Liver (tissue), 9 donors: ENCODE measurements around the gene CDC37L1. TPM values are rescaled to one million over a fixed set of nuclear protein-coding genes. Genes with fewer than 3 reads are reported as not detected.

Source experiments
- DNase-seq: peaks from one replicate; pipeline ENCODE4 v3.0.0-alpha.2; 2017; ENCODE audit warnings: low spot score
- H3K27ac ChIP-seq, 2 donors: one replicate each; pipeline ENCODE4 v1.7.0; 2013; ENCODE audit warnings: inconsistent platforms in 2 of 2, low read length in 2 of 2, control low read depth in 1 of 2, low read depth in 1 of 2, mild to moderate bottlenecking in 1 of 2
- H3K27me3 ChIP-seq, 4 donors: one replicate each; pipeline versions ENCODE4 v1.6.1 to v1.7.0; 2013; ENCODE audit warnings: low read length in 3 of 4, inconsistent platforms in 1 of 4, mild to moderate bottlenecking in 1 of 4, moderate library complexity in 1 of 4; ENCODE audit not compliant: control insufficient read depth in 4 of 4, insufficient read depth in 4 of 4
- H3K36me3 ChIP-seq, 4 donors: one replicate each; pipeline versions ENCODE4 v1.6.1 to v1.7.0; 2013; ENCODE audit warnings: low read length in 3 of 4, mild to moderate bottlenecking in 3 of 4, low read depth in 1 of 4, moderate library complexity in 1 of 4; ENCODE audit not compliant: control insufficient read depth in 4 of 4, insufficient read depth in 3 of 4
- H3K4me1 ChIP-seq, 4 donors: one replicate each; pipeline versions ENCODE4 v1.6.1 to v1.7.0; 2013; ENCODE audit warnings: low read length in 3 of 4, mild to moderate bottlenecking in 3 of 4, moderate library complexity in 1 of 4; ENCODE audit not compliant: control insufficient read depth in 4 of 4, insufficient read depth in 4 of 4
- H3K4me3 ChIP-seq, 3 donors: one replicate each; pipeline versions ENCODE4 v1.6.1 to v1.7.0; 2013; ENCODE audit warnings: low read length in 3 of 3, control low read depth in 1 of 3, low read depth in 1 of 3, mild to moderate bottlenecking in 1 of 3
- H3K9ac ChIP-seq, 2 donors: one replicate each; pipeline ENCODE4 v1.7.0; 2013; ENCODE audit warnings: low read length in 2 of 2, mild to moderate bottlenecking in 2 of 2, moderate library complexity in 2 of 2, control low read depth in 1 of 2, low read depth in 1 of 2
- H3K9me3 ChIP-seq, 4 donors: one replicate each; pipeline versions ENCODE4 v1.6.1 to v1.7.0; 2013; ENCODE audit warnings: low read length in 3 of 4; ENCODE audit not compliant: control insufficient read depth in 4 of 4
- EGR1 ChIP-seq, 2 donors: IDR thresholded peaks; 2 replicates each; pipeline ENCODE4 v1.6.1; 2016 to 2018; ENCODE audit warnings: antibody characterized with exemption in 2 of 2, low read depth in 2 of 2
- FOXA1 ChIP-seq: IDR thresholded peaks from 2 replicates; pipeline ENCODE4 v1.6.1; 2016; ENCODE audit warnings: antibody characterized with exemption
- FOXA2 ChIP-seq: IDR thresholded peaks from 2 replicates; pipeline ENCODE4 v1.6.1; 2016; ENCODE audit warnings: antibody characterized with exemption
- GABPA ChIP-seq, 2 donors: IDR thresholded peaks in 1 of 2; conservative IDR thresholded peaks in 1 of 2; 2 replicates each; pipeline ENCODE4 v1.6.1; 2016; ENCODE audit warnings: antibody characterized with exemption in 2 of 2, mild to moderate bottlenecking in 1 of 2, moderate library complexity in 1 of 2
- HNF4A ChIP-seq, 2 donors: conservative IDR thresholded peaks; 2 replicates each; pipeline ENCODE4 v1.6.1; 2016; ENCODE audit warnings: antibody characterized with exemption in 2 of 2, mild to moderate bottlenecking in 2 of 2
- HNF4G ChIP-seq: IDR thresholded peaks from 2 replicates; pipeline ENCODE4 v1.6.1; 2016; ENCODE audit warnings: antibody characterized with exemption
- JUND ChIP-seq, 2 donors: IDR thresholded peaks; 2 replicates each; pipeline ENCODE4 v1.6.1; 2016; ENCODE audit warnings: antibody characterized with exemption in 2 of 2
- NR2F2 ChIP-seq: IDR thresholded peaks from 2 replicates; pipeline ENCODE4 v1.6.1; 2016; ENCODE audit warnings: antibody characterized with exemption
- RAD21 ChIP-seq, 2 donors: IDR thresholded peaks; 2 replicates each; pipeline ENCODE4 v1.6.1; 2016; ENCODE audit warnings: antibody characterized with exemption in 2 of 2, mild to moderate bottlenecking in 2 of 2
- RXRA ChIP-seq, 2 donors: IDR thresholded peaks; 2 replicates each; pipeline ENCODE4 v1.6.1; 2017 to 2018; ENCODE audit warnings: antibody characterized with exemption in 2 of 2, mild to moderate bottlenecking in 1 of 2
- SP1 ChIP-seq: IDR thresholded peaks from 2 replicates; pipeline ENCODE4 v1.6.1; 2018; ENCODE audit warnings: antibody characterized with exemption, mild to moderate bottlenecking
- TAF1 ChIP-seq: conservative IDR thresholded peaks from 2 replicates; pipeline ENCODE4 v1.6.1; 2016; ENCODE audit warnings: antibody characterized with exemption, mild to moderate bottlenecking
- YY1 ChIP-seq: IDR thresholded peaks from 2 replicates; pipeline ENCODE4 v1.6.1; 2016; ENCODE audit warnings: antibody characterized with exemption, mild to moderate bottlenecking
- WGBS: extraction: QIAGEN DNeasy Blood & Tissue Kit; methylation state at CpG from one replicate; pipeline ENCODE4 v1.1.7; 2013; 5-methylcytosine and 5-hydroxymethylcytosine counted together
- polyA plus RNA-seq, 2 donors: library from polyadenylated mRNA; stranded (reverse) in 1 of 2; unstranded in 1 of 2; fragments of 200-250 nt in 1 of 2; fragments of >200 nt in 1 of 2; fragmentation: Nextera tagmentation in 1 of 2; extraction: Ambion mirVana in 1 of 2; gene quantifications; one replicate each; pipeline versions ENCODE4 v1.2.1 to v1.2.3, GENCODE V29; 2013 to 2015
- total RNA-seq, 2 donors: library from RNA; depleted of rRNA; stranded (reverse); fragments of >200 nt; gene quantifications; one replicate each; pipeline ENCODE4 v1.2.3, GENCODE V29; 2014
- TF ChIP-seq, protein P1 (sequence below): IDR thresholded peaks from 2 replicates; pipeline ENCODE4 v1.6.1; 2016; ENCODE audit warnings: antibody characterized with exemption
- TF ChIP-seq, protein P2 (sequence below): IDR thresholded peaks from 2 replicates; pipeline ENCODE4 v1.6.1; 2016; ENCODE audit warnings: antibody characterized with exemption
- TF ChIP-seq, protein P3 (sequence below): fragments of 150-350 bp; IDR thresholded peaks from 2 replicates; pipeline ENCODE4 v1.5.1; 2017; ENCODE audit warnings: improper control_type of control experiment, low read depth, low read length; ENCODE audit not compliant: missing input control
- TF ChIP-seq, protein P4 (sequence below): IDR thresholded peaks from 2 replicates; pipeline ENCODE4 v1.6.1; 2016; ENCODE audit warnings: antibody characterized with exemption, mild to moderate bottlenecking
- TF ChIP-seq, protein P5 (sequence below): IDR thresholded peaks from 2 replicates; pipeline ENCODE4 v1.6.1; 2016; ENCODE audit warnings: antibody characterized with exemption
- donor health status: healthy.
- donor health status: healthy.
- donor health status: healthy.
- donor health status: healthy.
- donor health status: healthy.

The CDC37L1 gene
- total and polyA plus RNA-seq, 4 donors, result 11.3 to 32.8 (median 19.4) TPM

DNA sequence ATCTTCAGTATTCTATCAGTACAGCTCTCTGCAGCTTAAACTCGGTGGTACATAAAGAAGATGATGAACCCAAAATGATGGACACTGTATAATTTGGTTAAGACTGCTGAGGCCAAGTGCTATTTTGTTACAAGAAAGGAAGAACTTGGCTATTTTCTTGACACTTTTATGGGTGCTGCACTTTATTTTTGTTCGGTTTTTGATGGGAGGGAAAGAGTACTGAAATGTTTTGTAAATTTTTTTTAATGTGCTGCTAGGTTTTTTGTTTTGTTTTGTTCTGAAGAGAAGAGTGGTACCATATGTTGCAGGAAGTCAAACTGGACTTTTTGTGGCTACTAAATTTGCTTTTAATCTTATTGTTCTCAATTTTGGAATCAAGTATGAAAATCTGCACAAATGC, 26.7 kb downstream of the CDC37L1 start:
- Histone ChIP-seq H3K4me3 (no peak overlapping the region), H3K4me1 (no peaks in the 10 kb centered on the region), H3K27me3 (no peaks in the 10 kb centered on the region), H3K9me3 (no peaks in the 10 kb centered on the region), H3K36me3 (peaks cover 0 to 47% (median 41%) of the 10 kb centered on the region in 4 donors), H3K9ac (no peak overlapping the region), H3K27ac (no peak overlapping the region)
- WGBS, result 45% methylated on average over 2 of the region's 2 CpGs
- TF ChIP-seq, protein P1, sequence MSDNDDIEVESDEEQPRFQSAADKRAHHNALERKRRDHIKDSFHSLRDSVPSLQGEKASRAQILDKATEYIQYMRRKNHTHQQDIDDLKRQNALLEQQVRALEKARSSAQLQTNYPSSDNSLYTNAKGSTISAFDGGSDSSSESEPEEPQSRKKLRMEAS, result no peak
- TF ChIP-seq, protein P2, sequence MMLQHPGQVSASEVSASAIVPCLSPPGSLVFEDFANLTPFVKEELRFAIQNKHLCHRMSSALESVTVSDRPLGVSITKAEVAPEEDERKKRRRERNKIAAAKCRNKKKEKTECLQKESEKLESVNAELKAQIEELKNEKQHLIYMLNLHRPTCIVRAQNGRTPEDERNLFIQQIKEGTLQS, result no peak
- TF ChIP-seq YY1, result no peak
- DNase-seq, result no peak

DNA sequence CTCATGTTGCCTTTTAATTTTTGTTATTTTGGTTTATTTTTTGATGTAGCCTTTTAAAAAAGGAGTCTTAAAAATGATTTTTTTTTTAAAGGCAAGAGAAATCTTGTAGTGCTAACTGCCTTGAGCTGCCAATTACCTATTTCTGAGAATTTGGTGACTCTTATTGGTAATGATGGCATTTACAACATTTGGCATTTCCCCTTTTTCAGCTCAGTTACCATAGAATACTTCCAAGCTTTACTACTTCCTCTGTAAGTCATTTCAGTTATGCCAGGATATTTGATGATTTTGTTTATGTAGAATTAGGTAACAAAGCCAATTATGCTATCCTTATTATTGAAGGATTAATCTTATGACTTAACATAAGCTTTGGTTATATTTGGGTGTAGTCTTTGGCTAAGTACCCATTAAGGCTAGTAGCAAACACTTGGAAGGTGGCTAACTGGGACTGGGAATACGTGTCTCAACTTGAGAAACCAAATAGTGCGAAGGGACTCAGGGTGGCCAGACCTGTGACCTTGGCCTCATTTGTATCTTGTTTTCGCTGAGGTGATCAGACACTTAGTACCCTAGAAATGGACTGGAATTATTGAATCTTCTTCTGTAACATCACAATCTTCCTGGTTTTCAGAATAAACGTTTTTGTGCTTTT, 27.7 kb downstream of the CDC37L1 start:
- H3K36me3 ChIP-seq, result peaks cover 0 to 52% (median 41%) of the 10 kb centered on the region in 4 donors
- H3K27ac ChIP-seq, result no peak overlapping the region
- TF ChIP-seq YY1 (no peak), NR2F2 (no peak), HNF4G (no peak), TAF1 (no peak), RXRA (IDR thresholded peaks at IDR 0.05) (no peak), FOXA1 (no peak), GABPA (IDR thresholded peaks at IDR 0.05 in 1 of 2, conservative IDR thresholded peaks at IDR 0.05 in 1 of 2) (no peak), RAD21 (IDR thresholded peaks at IDR 0.05) (no peak), JUND (IDR thresholded peaks at IDR 0.05) (no peak), EGR1 (IDR thresholded peaks at IDR 0.05; ENCODE audit: low read depth in 2 of 2) (no peak), HNF4A (conservative IDR thresholded peaks at IDR 0.05) (no peak), SP1 (no peak), FOXA2 (no peak)
- TF ChIP-seq, protein P3, sequence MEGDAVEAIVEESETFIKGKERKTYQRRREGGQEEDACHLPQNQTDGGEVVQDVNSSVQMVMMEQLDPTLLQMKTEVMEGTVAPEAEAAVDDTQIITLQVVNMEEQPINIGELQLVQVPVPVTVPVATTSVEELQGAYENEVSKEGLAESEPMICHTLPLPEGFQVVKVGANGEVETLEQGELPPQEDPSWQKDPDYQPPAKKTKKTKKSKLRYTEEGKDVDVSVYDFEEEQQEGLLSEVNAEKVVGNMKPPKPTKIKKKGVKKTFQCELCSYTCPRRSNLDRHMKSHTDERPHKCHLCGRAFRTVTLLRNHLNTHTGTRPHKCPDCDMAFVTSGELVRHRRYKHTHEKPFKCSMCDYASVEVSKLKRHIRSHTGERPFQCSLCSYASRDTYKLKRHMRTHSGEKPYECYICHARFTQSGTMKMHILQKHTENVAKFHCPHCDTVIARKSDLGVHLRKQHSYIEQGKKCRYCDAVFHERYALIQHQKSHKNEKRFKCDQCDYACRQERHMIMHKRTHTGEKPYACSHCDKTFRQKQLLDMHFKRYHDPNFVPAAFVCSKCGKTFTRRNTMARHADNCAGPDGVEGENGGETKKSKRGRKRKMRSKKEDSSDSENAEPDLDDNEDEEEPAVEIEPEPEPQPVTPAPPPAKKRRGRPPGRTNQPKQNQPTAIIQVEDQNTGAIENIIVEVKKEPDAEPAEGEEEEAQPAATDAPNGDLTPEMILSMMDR, result no peak
- TF ChIP-seq, protein P1, result no peak
- TF ChIP-seq, protein P2, result no peak
- TF ChIP-seq, protein P4, sequence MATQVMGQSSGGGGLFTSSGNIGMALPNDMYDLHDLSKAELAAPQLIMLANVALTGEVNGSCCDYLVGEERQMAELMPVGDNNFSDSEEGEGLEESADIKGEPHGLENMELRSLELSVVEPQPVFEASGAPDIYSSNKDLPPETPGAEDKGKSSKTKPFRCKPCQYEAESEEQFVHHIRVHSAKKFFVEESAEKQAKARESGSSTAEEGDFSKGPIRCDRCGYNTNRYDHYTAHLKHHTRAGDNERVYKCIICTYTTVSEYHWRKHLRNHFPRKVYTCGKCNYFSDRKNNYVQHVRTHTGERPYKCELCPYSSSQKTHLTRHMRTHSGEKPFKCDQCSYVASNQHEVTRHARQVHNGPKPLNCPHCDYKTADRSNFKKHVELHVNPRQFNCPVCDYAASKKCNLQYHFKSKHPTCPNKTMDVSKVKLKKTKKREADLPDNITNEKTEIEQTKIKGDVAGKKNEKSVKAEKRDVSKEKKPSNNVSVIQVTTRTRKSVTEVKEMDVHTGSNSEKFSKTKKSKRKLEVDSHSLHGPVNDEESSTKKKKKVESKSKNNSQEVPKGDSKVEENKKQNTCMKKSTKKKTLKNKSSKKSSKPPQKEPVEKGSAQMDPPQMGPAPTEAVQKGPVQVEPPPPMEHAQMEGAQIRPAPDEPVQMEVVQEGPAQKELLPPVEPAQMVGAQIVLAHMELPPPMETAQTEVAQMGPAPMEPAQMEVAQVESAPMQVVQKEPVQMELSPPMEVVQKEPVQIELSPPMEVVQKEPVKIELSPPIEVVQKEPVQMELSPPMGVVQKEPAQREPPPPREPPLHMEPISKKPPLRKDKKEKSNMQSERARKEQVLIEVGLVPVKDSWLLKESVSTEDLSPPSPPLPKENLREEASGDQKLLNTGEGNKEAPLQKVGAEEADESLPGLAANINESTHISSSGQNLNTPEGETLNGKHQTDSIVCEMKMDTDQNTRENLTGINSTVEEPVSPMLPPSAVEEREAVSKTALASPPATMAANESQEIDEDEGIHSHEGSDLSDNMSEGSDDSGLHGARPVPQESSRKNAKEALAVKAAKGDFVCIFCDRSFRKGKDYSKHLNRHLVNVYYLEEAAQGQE, result no peak
- TF ChIP-seq, protein P5, sequence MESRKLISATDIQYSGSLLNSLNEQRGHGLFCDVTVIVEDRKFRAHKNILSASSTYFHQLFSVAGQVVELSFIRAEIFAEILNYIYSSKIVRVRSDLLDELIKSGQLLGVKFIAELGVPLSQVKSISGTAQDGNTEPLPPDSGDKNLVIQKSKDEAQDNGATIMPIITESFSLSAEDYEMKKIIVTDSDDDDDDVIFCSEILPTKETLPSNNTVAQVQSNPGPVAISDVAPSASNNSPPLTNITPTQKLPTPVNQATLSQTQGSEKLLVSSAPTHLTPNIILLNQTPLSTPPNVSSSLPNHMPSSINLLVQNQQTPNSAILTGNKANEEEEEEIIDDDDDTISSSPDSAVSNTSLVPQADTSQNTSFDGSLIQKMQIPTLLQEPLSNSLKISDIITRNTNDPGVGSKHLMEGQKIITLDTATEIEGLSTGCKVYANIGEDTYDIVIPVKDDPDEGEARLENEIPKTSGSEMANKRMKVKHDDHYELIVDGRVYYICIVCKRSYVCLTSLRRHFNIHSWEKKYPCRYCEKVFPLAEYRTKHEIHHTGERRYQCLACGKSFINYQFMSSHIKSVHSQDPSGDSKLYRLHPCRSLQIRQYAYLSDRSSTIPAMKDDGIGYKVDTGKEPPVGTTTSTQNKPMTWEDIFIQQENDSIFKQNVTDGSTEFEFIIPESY, result no peak
- no peak overlapping the region for H3K9ac ChIP-seq
- H3K4me1 ChIP-seq, result no peaks in the 10 kb centered on the region
- no peaks in the 10 kb centered on the region for H3K9me3 ChIP-seq
- H3K4me3 ChIP-seq, result no peak overlapping the region
- DNase-seq, result no peak
- WGBS, result 55% methylated on average over 4 of the region's 4 CpGs
- H3K27me3 ChIP-seq, result no peaks in the 10 kb centered on the region
